ENCODE results near the gene MIEF2. TPM values are rescaled to one million over a fixed set of nuclear protein-coding genes. Genes with fewer than 3 reads are reported as not detected.

MIEF2 gene
- polyA plus RNA-seq, 1 donor from 2014 or later: 74.9 TPM

- no peaks in the 10 kb centered on the region for H3F3A ChIP-seq (ENCODE audit: insufficient read depth, low read length, poor library complexity, severe bottlenecking)
- no peak overlapping the region for H3K27ac ChIP-seq (ENCODE audit: low read length)
- no peak overlapping the region for H2AFZ ChIP-seq (ENCODE audit: low read depth, low read length)
- H3K27me3 ChIP-seq (ENCODE audit: insufficient read depth, low read depth, low read length): no peaks in the 10 kb centered on the region
- H3K79me2 ChIP-seq (replicated peaks; ENCODE audit: insufficient read depth, low read length): peaks cover 23% of the 10 kb centered on the region
- H3K9me2 ChIP-seq (ENCODE audit: insufficient read depth, low read length): no peaks in the 10 kb centered on the region
- no peak overlapping the region for H3K9ac ChIP-seq (ENCODE audit: low read length)
- H3K4me2 ChIP-seq (ENCODE audit: low read length): no peak overlapping the region
- H3K36me3 ChIP-seq (ENCODE audit: insufficient read depth, low read length): no peaks in the 10 kb centered on the region
- no peaks in the 10 kb centered on the region for H4K20me1 ChIP-seq (ENCODE audit: insufficient read depth)
- H3K4me3 ChIP-seq (ENCODE audit: low read length): no peak overlapping the region
- no peaks in the 10 kb centered on the region for H3K9me3 ChIP-seq (ENCODE audit: low read length)
- TF ChIP-seq POLR2AphosphoS5 (IDR thresholded peaks at IDR 0.05): no peak
- TF ChIP-seq MXI1 (conservative IDR thresholded peaks at IDR 0.05; ENCODE audit: poor library complexity, severe bottlenecking): no peak
- TF ChIP-seq CTCF (IDR thresholded peaks at IDR 0.05; ENCODE audit: poor library complexity, severe bottlenecking): no peak
- no peak for TF ChIP-seq EP300 (conservative IDR thresholded peaks at IDR 0.05; ENCODE audit: poor library complexity, severe bottlenecking)
- no peak for TF ChIP-seq SMC3 (conservative IDR thresholded peaks at IDR 0.05; ENCODE audit: poor library complexity)
- TF ChIP-seq REST (IDR thresholded peaks at IDR 0.05; ENCODE audit: borderline replicate concordance): no peak
- no peak for TF ChIP-seq RAD21 (conservative IDR thresholded peaks at IDR 0.05)
- TF ChIP-seq TAF1 (IDR thresholded peaks at IDR 0.05; ENCODE audit: low read depth): no peak
- no peak for TF ChIP-seq EZH2 (IDR thresholded peaks at IDR 0.05; ENCODE audit: borderline replicate concordance, insufficient read depth, low read length, poor library complexity, severe bottlenecking)
Measured at GRCh38 chr17:18262641-18263040, 2.2 kb downstream of the MIEF2 start.

GRCh38 chr17:18263885-18264682 is 3.6 kb downstream of the MIEF2 start:
- Histone ChIP-seq H4K20me1 (ENCODE audit: insufficient read depth) (no peaks in the 10 kb centered on the region), H3K9me2 (ENCODE audit: insufficient read depth, low read length) (no peaks in the 10 kb centered on the region), H3K4me2 (ENCODE audit: low read length) (no peak overlapping the region), H3K27me3 (ENCODE audit: insufficient read depth, low read depth, low read length) (no peaks in the 10 kb centered on the region), H3K36me3 (ENCODE audit: insufficient read depth, low read length) (no peaks in the 10 kb centered on the region), H3K79me2 (replicated peaks; ENCODE audit: insufficient read depth, low read length) (peaks cover 15% of the 10 kb centered on the region), H3K4me3 (ENCODE audit: low read length) (no peak overlapping the region), H3K9ac (ENCODE audit: low read length) (no peak overlapping the region), H3K27ac (ENCODE audit: low read length) (no peak overlapping the region), H2AFZ (ENCODE audit: low read depth, low read length) (no peak overlapping the region), H3K9me3 (ENCODE audit: low read length) (no peaks in the 10 kb centered on the region), H3F3A (ENCODE audit: insufficient read depth, low read length, poor library complexity, severe bottlenecking) (no peaks in the 10 kb centered on the region)
- TF ChIP-seq EZH2 (IDR thresholded peaks at IDR 0.05; ENCODE audit: borderline replicate concordance, insufficient read depth, low read length, poor library complexity, severe bottlenecking) (no peak), POLR2AphosphoS5 (IDR thresholded peaks at IDR 0.05) (no peak), REST (IDR thresholded peaks at IDR 0.05; ENCODE audit: borderline replicate concordance) (no peak), RAD21 (conservative IDR thresholded peaks at IDR 0.05) (no peak), TAF1 (IDR thresholded peaks at IDR 0.05; ENCODE audit: low read depth) (no peak), CTCF (IDR thresholded peaks at IDR 0.05; ENCODE audit: poor library complexity, severe bottlenecking) (no peak), SMC3 (conservative IDR thresholded peaks at IDR 0.05; ENCODE audit: poor library complexity) (no peak), EP300 (conservative IDR thresholded peaks at IDR 0.05; ENCODE audit: poor library complexity, severe bottlenecking) (no peak), MXI1 (conservative IDR thresholded peaks at IDR 0.05; ENCODE audit: poor library complexity, severe bottlenecking) (no peak)
